CD4-positive, alpha-beta T cell treated with Interleukin-4 for 1 hour (primary cell): ENCODE measurements around the gene ITGB7.
A peak's percentile ranks its signal among the peaks of the same experiment; 100 is the strongest.
"Not testable (repeated sequence)": the region's sequence is repeated elsewhere in the genome, so short reads cannot be mapped to it uniquely, and the experiment has no call there.

ENCODE experiments used
- DNase-seq, 2 donors: peaks; one replicate each; pipeline ENCODE4 v3.0.0-alpha.2; 2020 to 2022

The ITGB7 gene

DNA sequence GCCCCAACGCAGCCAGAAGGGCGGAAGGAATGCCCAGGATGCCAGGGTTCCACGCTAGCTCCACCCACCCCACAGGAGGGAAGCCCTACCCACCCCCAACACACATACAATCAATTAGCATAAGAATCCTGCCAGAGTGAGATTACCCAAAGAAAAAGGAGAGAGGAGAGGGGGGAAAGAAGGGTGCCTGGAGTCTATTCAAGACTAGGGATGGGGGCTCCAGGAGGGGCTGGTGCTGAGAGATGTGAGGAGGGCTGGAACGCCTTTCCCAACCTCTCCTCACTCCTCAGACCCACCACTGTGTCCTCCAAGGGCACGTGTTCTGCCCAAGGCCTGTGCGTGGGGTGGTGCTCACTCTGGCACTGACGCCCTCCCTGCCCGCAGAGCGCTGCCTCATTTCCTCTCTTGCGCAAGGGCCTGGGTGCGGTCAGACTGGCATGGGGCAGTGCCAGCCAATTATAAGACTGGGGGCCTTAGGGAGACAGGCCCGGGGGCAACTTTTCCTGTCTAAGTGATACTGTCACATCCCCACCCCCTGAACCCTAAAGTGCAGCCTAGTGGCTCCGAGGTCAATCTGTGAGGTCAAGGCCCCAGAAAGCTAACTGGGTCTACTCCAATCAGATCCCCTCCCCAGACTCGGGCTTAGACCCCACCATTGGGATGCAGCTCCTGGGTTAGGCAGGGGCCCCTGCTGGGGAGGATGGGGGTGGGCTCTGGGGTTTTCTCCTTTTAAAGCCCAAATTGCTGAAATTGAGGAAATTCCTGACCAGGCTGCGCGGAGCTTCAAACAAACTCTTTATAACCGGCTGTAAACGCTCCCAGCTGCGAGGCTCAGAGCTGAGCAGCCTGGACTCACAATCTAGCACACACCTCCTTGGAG lies 10.2 kb upstream of the ITGB7 start:
- peak; percentile 48 to 76 for DNase-seq

DNA sequence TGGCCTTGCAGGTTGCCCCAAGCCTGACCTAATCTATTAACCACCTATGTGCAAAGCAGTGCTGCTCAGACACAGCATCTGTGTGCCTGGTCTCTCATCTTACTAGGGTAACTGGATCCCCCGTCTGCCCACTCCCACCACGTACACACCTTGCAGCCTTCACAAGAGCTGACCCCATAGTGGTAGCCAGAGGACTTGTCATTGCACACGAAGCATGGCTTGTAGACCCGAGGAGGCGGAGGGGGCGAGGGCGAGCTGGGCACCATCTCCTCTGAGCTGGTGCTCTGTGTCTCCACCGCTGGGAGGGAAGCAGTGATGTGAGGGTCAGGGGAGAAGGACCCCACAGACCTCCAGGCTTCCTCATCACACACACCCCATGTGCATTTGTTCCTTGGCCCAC lies 8.4 kb upstream of the ITGB7 start:
- DNase-seq, result no peak

DNA sequence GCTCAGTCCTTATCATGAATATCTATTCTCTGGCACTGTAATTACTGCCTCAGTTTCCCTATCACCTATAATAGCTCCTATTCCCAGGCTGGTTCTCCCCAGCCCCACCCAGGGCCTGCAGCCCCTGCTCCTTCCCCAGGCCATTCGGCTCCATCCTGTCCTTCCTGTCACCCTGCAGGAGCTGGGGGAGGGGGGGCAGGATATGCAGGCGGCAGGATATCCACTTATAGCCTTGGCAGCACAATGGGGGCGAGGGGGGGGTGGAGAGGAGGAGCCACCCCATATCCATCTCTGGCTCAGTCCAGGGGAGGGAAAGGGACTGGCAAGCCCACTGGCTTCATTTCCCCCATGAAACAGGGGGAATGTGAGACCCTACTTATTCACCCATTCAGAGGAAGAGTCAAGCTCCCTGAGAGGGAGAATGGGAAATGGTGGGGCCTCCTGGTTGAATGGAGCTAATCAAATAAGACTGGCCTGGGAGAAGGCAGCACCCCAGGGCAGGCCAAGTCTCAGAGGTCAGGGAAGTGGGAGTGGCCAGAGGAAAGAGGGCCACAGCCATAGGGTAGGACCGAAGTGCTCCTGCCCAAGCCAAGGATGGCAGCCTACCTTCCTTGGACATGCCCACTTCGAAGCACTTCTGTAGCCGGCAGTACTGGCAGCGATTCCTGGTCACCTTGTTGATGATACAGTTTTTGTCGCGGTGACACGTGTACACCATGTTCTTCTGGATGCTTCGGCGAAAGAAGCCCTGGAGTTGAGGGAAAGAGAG lies 7.8 kb upstream of the ITGB7 start:
- no peak for DNase-seq

DNA sequence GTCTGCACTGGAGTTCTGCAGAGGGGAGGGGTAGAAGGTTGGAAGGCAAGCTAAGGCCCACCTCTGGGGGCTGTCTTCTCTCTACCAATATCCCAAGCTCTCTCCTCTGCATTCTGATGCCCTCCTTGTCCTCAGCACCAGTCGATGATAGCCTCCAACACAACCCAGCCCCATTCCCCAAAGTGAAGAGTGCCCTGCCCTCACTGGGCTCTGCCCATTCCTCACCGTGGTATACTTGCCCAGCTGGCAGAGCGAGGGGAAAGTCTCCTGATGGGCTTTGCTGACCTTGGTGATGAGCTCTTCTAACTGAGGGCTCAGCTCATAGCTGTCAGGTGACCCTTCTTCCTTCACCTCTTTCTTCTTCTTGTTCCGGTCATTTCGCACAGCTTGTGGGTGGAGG lies 7.2 kb upstream of the ITGB7 start:
- DNase-seq, result no peak

DNA sequence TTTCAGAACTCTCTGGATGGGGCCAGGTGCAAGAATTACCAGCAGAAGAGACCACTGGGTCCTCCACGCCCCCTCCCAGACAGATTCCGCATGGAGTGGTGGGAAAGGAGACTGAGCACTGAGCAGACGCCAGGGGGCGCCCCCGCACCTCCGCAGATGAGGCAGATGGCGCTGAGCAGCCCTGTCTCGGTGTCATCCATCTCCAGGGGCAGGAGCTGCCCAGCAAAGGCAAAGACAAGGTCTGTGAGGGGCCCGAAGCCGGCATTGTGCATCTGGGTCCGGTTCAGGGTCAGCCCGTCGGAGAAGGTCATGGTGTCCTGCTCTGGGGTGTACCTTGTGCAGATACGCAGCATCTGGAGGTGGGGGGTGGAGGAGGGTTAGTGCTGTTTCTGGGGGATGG lies 6.3 kb upstream of the ITGB7 start:
- DNase-seq, result peak; percentile 83 to 84

DNA sequence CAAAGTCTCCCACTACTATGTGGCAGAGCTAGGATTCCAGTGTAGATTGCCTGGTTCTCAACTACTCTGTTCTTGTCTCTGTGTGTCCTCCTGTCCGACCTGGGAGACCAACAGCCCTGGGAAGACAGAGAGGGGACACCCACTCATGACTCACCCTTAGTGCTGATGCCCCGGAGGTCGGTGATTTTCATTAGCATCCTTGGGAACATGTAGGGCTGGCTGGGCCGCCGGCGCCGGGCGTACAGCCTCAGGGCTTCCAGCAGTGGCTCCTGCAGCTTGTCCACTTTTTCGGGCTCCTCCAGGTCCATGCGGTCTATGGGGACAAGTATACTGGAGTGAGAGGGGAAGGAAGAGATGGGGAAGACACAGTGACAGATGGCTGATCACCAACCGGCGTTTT lies 5.9 kb upstream of the ITGB7 start:
- no peak for DNase-seq

DNA sequence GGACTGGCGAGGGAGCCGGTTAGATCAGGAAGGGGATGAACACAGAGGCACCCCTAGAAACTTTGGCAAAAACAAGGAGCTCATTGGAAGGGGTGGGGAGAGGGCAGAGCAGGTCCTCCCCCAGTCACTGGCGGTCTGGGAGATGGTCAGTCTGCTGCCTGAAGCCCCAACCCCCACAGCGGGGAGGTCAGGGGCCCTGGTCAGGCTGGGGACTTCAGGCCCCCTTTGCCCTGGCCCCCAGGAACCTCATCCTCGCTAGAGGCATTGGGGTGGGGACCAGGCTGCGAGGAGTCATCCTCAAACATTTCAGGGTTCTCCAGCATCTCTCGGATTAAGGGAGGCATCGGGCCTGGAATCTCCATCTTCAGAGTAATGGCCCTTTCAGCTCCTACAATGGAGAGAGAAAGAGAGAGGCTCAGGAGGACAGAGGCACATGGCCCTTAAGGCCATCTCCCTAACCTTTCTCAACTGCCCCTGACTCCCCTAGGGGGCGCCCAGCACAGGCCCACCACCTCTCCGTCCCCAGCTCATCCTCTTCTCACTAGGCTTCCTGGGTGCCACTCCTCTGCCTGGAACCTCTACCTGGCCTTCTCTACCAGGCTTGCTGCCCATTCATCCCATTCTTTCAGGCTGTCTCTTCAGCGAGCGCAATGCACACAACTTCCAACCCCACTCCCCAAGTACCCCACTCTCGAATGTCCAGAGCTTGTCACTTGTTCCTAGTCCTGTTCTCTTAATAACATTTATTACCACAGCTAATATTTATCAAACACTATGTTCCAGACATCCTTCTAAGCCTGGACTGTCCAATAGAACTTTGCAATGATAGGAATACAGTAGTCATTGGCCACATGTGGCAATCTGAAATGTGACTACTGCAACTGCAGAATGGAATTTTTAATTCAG lies 4.7 kb upstream of the ITGB7 start:
- no peak for DNase-seq

DNA sequence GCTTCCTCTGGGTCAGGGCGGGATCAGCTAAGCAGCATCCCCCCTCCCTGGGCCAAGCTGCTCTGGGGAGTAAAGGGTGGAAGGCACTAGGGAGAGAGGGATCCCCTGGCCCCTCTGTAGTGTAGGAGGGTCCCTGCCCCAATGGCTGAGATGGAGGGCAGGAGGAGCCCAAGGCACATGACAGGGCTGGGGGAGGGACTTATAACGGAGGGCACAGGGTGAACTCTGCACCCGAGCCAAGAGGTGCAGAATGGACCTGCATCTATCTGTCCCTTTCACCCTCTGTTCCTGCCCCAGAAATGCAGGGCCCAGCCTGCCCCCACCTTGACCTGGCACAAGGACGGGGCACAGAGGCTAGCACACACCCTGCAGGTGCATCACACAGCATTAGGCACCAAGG lies 3.8 kb upstream of the ITGB7 start:
- no peak for DNase-seq

DNA sequence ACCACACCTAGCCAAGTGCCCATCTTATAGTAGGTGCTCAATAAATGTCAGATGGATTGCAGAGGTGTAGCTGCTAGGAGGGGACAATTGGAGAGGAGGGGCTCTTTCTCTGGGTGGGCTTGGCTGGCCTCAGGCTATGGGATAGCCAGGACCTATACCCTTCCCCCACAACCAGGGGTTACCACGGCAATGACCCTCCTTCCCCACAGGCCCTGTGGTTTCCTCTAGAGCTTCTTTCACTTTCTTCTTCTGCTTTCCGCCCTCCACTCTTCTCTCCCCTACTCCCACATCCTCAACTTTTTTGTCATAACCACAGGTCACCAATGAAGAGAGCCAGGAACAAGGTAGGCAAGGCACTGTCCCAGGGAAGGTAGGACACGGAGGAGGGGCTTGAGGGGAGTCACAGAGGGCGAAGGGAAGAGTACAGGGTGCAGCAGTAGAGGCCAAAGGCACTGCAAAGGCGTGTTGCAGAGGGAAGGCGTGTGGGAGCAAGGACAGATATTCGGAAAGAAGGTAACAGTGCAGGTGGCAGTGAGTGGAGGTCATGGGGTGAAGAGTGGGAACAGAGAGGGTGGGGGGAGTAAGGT lies 1.9 kb upstream of the ITGB7 start:
- peak in 1 of 2 donors; percentile 49 for DNase-seq

DNA sequence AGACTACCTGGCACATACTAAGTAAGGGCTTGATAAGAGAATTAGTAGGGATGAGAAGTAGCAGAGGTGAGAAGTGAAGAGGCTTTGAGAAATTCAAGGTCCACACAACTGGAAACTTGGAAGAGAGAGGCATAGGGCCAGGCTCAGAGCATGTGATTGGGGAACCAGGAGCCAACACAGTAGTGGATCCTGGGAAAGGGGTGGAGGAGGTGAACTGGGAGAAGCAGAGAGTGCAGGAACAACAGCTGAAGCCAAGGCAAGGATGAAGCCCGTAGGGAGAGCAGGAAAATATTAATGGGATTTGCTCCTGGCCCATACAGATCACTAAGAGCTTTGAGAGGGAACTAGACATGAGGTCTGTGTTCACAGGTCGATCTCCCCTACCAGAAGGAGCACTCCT lies 1.4 kb upstream of the ITGB7 start:
- no peak for DNase-seq

DNA sequence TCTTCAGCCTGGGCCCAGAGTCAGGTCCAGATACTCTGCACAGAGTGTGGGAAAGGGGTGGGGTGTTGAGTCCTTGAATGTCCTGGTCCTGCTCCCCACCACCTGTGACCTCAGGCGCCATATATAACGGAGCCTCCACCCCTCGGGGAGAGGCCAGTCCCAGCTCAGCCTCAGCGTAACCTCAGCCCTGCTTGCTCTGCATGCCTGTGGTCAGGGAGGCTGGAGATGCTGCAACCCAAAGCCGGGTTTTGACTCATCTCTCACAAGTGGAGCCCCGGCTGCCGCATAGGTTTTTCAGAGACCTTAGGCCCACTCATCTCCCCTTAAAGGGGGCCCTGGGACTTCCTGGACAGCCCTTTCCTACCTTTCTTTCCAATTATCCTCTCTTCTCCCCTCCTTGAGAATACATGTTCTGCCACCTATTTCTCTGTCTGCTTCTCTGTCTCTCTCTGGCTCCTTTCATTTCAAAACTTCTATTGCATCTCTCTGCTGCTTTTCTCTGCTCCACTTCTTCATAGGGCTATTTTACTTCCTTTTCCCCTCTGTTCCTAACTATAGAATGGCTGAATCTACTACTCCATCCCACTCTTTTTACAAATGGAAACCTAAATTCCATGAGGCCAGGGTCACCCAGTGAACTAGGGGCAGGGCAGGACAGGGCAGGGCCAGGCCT lies 1.2 kb downstream of the ITGB7 start:
- DNase-seq, result peak; percentile 52

DNA sequence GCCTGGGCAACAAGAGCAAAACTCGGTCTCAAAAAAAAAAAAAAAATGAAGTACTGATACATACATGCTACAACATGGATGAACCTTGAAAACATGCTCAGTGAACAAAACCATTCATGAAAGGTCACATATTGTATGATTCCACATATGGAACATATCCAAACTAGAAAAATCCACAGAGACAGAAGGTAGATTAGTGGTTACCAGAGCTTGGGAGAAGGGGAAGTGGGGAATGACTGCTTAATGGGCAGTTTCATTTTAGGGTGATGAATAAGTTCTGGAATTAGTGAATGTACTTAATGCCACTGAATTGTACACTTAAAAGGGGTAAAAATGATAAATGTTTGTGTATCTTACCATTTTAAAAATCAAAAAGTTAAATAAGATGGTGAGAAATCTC lies 2.7 kb downstream of the ITGB7 start:
- no peak for DNase-seq

DNA sequence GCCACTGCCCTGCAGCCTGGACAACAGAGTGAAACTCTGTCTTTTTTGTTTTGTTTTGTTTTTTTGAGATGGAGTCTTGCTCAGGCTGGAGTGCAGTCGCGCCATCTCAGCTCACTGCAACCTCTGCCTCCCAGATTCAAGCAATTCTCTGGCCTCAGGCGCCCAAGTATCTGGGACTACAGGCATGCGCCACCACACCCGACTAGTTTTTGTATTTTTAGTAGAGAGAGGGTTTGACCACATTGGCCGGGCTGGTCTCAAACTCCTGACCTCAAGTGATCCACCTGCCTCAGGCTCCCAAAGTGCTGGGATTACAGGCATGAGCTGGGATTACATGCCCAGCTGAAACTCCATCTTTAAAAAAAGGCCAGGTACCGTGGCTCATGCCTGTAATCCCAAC lies 4.7 kb downstream of the ITGB7 start:
- DNase-seq, result not testable (repeated sequence)

DNA sequence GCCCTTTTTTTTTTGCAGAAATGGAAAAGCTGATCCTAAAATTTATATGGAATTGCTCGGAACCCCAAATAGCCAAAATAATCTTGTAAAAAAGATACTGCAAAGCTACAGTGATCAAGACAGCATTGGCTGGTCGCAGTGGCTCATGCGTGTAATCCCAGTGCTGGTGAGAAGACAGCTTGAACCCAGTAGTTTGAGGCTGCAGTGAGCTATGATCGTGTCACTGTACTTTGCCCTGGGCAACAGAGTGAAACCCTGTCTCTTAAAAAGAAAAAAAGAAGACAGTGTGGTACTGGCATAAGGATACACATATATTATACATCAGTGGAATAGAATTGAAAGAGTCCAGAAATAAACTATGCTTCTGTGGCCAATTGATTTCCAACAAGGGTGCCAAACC lies 5.4 kb downstream of the ITGB7 start:
- DNase-seq, result no peak

DNA sequence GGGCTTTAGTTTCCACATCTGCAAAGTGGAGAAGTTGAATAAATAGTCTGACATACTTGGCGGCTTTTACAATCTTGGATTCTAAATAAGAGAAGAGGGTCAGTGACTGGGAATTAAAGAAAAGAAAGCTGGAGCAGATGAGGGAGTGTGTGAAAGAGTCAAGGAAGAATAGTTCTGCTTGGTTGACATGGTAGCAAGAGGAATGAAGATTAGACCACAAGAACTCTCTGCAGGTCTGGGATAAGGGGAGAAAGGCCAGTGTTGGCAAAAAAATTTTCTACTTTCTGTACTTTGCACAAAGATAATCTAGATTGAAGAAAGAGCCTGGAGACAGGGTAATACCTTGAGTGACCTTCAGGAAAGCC lies 5.9 kb downstream of the ITGB7 start:
- DNase-seq, result no peak

DNA sequence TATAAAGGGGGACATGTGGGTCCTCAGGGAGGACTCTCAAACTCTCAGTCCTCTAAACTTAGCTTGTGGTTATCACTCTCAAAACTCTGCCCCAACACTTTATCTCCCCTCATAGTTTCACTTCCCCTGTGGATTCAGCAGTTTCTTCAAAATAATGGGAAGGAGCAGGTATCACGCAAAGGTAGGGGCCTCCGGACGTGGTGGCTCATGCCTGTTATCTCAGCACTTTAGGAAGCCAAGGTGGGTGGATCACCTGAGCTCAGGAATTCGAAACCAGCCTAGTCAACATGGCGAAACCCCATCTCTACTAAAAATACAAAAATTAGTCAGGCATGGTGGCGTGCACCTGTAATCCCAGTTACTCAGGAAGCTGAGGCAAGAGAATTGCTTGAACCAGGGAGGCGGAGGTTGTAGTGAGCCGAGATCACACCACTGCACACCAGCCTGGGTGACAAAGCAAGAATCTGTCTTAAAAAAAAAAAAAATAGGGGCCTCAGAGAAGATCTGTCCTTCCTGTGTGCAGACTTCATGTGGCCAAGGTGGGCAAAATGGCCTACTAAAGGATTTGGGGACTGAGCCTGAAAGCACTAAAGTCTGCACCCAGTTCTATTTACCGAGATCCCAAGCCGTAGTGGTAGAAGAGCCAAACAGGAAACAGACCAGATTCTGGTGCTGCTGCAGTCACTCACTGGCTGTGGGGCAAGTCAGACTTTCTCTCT lies 6.4 kb downstream of the ITGB7 start:
- no peak for DNase-seq

DNA sequence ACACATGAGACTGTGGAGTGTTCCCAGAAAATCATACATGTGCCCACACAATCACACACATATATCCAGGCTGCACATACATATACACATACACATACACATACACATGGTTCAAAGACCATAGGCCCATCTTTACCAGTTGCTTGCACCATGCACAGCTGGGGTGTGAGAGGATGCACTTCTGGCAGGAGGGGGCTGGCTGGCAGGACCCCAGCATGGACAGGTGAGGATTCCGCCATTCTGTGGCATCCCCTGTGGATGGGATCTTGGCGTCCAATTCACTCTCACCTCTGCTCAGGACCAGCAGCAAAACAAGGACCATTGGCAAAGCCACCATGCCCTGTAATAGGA lies 7.0 kb downstream of the ITGB7 start:
- no peak for DNase-seq

DNA sequence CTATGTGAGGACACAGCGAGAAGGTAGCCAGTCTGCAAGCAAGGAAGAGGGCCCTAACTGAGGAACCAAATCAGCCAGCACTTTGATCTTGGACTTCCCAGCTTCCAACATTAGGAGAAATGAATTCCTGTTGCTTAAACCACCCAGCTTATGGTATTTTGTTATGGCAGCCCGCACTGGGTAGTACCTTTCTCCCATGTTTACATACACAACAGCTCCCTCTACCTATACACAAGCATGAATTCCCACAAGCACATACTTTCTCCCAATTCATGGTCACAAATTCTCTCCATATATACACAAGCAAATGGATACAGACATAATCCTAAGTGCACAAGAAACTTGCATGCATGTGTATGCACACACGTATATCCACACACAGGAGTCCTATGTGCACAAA lies 7.4 kb downstream of the ITGB7 start:
- no peak for DNase-seq

DNA sequence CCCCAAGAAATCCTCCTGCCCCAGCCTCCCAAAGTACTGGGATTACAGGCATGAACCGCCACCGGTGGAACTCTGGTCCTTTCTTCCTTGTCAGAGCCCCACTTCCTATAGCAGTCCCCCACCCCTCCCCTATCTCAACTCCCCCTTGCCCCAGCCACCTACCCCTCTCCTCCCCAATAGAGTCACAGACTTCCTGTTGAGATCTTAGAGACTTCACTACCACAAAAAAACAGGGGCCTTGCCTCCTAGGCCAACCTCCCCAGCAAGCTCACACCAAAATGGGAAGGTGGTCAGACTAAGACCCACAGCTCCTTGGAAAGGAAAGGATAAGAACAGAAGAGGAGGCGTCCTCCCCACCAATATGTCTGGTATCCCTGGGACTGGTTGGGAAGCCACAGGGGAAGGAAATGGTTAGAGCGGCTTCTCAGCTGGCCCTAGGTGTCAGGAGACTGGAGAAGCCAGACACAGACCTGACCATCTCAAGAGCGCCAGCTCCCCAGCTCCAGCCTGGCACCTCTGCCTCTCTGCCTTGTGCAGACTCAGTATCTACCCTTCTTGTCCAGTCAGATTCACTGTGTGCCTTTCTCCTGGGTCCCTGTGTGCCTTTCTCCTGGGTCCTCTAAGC lies 8.5 kb downstream of the ITGB7 start:
- DNase-seq, result peak in 1 of 2 donors; percentile 49

DNA sequence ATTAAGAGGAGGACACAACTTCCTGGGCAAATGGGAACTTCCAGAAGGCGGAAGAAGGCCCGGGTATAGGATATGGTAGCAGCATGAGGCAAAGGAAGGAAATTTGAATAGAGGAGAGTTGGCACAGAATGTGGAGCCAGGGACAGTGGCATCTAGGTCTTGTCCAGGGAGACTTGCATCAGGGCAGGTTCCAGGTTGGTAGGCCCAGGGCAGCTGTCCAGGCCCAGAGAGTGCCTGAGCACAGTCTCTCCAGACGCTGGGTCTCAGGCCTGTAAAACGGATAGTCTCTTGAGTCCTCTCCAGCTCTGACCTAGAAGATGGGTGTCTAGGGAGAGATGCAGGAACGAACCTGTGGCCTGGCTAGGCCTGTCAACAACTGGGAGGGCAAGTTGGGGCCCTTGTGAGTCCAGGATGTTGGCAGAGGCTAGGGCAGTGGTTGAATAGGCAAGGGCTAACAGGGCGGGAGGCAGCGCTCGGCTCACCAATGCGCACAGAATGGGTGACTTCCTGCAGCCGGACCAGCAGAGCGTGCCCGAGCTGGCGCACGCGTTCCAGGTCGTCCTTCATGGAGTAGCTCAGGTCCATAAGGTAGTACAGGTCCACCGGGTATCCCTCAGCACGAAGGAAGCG lies 9.9 kb downstream of the ITGB7 start:
- no peak for DNase-seq

DNA sequence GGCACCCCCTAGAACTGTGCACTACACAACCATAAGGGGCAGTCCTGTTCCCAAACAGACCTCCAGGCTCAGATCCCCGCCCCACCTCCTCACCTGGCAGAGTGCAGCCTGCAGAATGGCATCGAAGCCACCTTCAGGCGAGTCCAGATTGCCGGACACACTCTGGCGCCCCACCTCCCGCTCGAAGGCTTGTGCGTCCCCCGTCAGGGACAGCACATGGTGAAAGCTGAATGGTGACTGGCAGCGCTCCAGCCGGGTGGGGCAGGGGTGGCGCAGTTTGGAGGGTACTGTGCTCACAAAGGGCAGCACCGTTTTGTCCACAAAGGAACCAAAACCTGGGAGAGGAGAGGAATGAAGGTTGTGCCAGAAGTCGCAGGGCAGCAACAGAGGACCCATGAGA lies 10.6 kb downstream of the ITGB7 start:
- DNase-seq, result no peak
